NT2/D1 (cell line): ENCODE data around the gene RPS6KA2.

Source experiments
- SUZ12 ChIP-seq: IDR thresholded peaks from 2 replicates; pipeline ENCODE4 v1.6.1; 2011; ENCODE audit not compliant: insufficient read length, insufficient read depth; ENCODE audit errors: extremely low read depth
- YY1 ChIP-seq: IDR thresholded peaks from 2 replicates; pipeline ENCODE4 v1.6.1; 2011; ENCODE audit not compliant: insufficient read length, insufficient read depth
- ZNF274 ChIP-seq: IDR thresholded peaks from 2 replicates; pipeline ENCODE4 v1.6.1; 2011; ENCODE audit warnings: mild to moderate bottlenecking, low read depth, low read length

GRCh38 chr6:166545156-166546034 is 81.7 kb downstream of the RPS6KA2 start:
- no peak for TF ChIP-seq YY1
- no peak for TF ChIP-seq SUZ12
- TF ChIP-seq ZNF274 = no peak
